Mesothelial cell of epicardium (in vitro differentiated cells): ENCODE data around the gene NCKAP1. TPM values are rescaled to one million over a fixed set of nuclear protein-coding genes. Genes with fewer than 3 reads are reported as not detected.

Experiments used
- DNase-seq, 2 experiments: peaks; one replicate each; pipeline ENCODE4 v3.0.0; 2021; ENCODE audit warnings: low spot score in 2 of 2; ENCODE audit not compliant: unreplicated experiment in 2 of 2
- H3K27ac Mint-ChIP-seq: 2 replicates; pipeline ENCODE4 v1.8.0; 2021; ENCODE audit warnings: mixed read lengths
- H3K27me3 Mint-ChIP-seq: 2 replicates; pipeline ENCODE4 v1.8.0; 2021; ENCODE audit warnings: low read depth, mixed read lengths
- H3K36me3 Mint-ChIP-seq: 2 replicates; pipeline ENCODE4 v1.8.0; 2021; ENCODE audit warnings: mixed read lengths
- H3K4me1 Mint-ChIP-seq: 2 replicates; pipeline ENCODE4 v1.8.0; 2021; ENCODE audit warnings: mixed read lengths
- H3K4me3 Mint-ChIP-seq: 2 replicates; pipeline ENCODE4 v1.8.0; 2021; ENCODE audit warnings: mild to moderate bottlenecking, moderate library complexity, mixed read lengths
- H3K9me3 Mint-ChIP-seq: 2 replicates; pipeline ENCODE4 v1.8.0; 2021; ENCODE audit warnings: mixed read lengths
- CTCF ChIP-seq: fragments of 200-600 bp; sonication (generic); IDR thresholded peaks from one replicate; pipeline ENCODE4 v1.5.0; 2021; ENCODE audit warnings: antibody characterized with exemption; ENCODE audit not compliant: unreplicated experiment
- total RNA-seq: library from RNA; stranded (reverse); gene quantifications from 3 replicates; pipeline ENCODE4 v1.2.1, GENCODE V29; 2021

Gene NCKAP1
- total RNA-seq, 1 donor from 2014 or later, result 104 TPM

- no peak for TF ChIP-seq CTCF
- Mint-ChIP-seq H3K27ac (no peak overlapping the region), H3K9me3 (no peaks in the 10 kb centered on the region), H3K27me3 (no peaks in the 10 kb centered on the region), H3K4me1 (peaks cover 4% of the 10 kb centered on the region), H3K4me3 (no peak overlapping the region), H3K36me3 (no peaks in the 10 kb centered on the region)
- no peak for DNase-seq
These were observed 28.9 kb downstream of the NCKAP1 start for GRCh38 chr2:183009249-183009899.

- Mint-ChIP-seq H3K27ac (no peak overlapping the region), H3K27me3 (no peaks in the 10 kb centered on the region), H3K4me3 (no peak overlapping the region), H3K4me1 (no peaks in the 10 kb centered on the region), H3K36me3 (peaks cover 32% of the 10 kb centered on the region), H3K9me3 (peaks cover 9% of the 10 kb centered on the region)
- DNase-seq, result no peak
- no peak for TF ChIP-seq CTCF
These were observed 36.3 kb downstream of the NCKAP1 start for GRCh38 chr2:183001948-183002347.

- TF ChIP-seq CTCF, result no peak
- Mint-ChIP-seq H3K4me1 (no peaks in the 10 kb centered on the region), H3K27me3 (no peaks in the 10 kb centered on the region), H3K9me3 (peaks cover 9% of the 10 kb centered on the region), H3K36me3 (peaks cover 33% of the 10 kb centered on the region), H3K27ac (no peak overlapping the region), H3K4me3 (no peak overlapping the region)
- DNase-seq, result no peak
These were observed 37.4 kb downstream of the NCKAP1 start for GRCh38 chr2:183000846-183001245.

GRCh38 chr2:182999348-183000028 is 38.8 kb downstream of the NCKAP1 start:
- TF ChIP-seq CTCF, result no peak
- H3K9me3 Mint-ChIP-seq, result peaks cover 9% of the 10 kb centered on the region
- peaks cover 39% of the 10 kb centered on the region for H3K36me3 Mint-ChIP-seq
- DNase-seq, result no peak
- no peak overlapping the region for H3K27ac Mint-ChIP-seq
- H3K4me1 Mint-ChIP-seq, result no peaks in the 10 kb centered on the region
- H3K27me3 Mint-ChIP-seq, result no peaks in the 10 kb centered on the region
- no peak overlapping the region for H3K4me3 Mint-ChIP-seq

- no peak for DNase-seq
These were observed 43.9 kb downstream of the NCKAP1 start for GRCh38 chr2:182994228-182994912.

More at GRCh38 chr2:182994228-182994912, 43.9 kb downstream of the NCKAP1 start:
- Mint-ChIP-seq H3K4me3 (no peak overlapping the region), H3K27ac (no peak overlapping the region), H3K27me3 (no peaks in the 10 kb centered on the region), H3K9me3 (peaks cover 8% of the 10 kb centered on the region), H3K4me1 (no peaks in the 10 kb centered on the region), H3K36me3 (peaks cover 44% of the 10 kb centered on the region)
- no peak for TF ChIP-seq CTCF
